Testis (tissue), 2 donors: ENCODE results near the gene WIPF2.

Experiments
- POLR2A ChIP-seq: fragments of 450-650 bp; IDR thresholded peaks from one replicate; pipeline ENCODE4 v1.6.1; 2017; ENCODE audit warnings: antibody characterized with exemption, mild to moderate bottlenecking, moderate library complexity
- TF ChIP-seq, protein P1 (sequence below), 3 experiments: fragments of 450-650 bp in 2 of 3; fragments of 200-600 bp in 1 of 3; sonication (generic) in 1 of 3; IDR thresholded peaks; one replicate each; pipeline ENCODE4 v1.5.1; 2016 to 2019; ENCODE audit warnings: antibody characterized with exemption in 3 of 3, mild to moderate bottlenecking in 2 of 3, moderate library complexity in 1 of 3

DNA sequence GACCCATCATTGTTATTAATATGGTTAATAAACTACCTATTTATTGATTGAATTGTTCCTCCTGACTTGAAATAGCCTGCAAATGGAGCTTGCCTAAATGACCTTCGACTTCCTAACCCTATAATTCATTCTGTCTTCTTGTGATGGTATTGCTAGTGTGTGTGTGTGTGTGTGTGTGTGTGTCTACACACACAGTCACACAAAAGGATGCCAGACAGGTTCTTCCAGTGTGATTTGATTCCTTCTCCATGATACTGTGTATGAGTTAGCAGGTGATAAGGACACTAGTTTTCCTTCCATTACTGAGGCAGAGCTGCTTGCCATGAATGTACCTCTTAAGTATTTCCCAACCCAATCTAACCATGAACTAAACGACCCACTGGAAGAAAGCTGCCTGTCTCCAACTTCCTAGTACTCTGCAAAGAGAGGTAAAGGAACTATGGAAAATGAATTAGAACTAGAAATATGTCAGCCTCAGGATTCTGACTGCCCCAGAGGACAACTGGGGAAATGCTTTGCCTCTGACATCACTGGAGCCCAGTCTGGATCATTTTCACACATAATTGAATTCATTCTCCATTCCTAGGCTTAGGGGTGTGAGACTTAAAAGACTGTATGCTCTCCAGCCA, 65.1 kb downstream of the WIPF2 start:
- TF ChIP-seq, protein P1, sequence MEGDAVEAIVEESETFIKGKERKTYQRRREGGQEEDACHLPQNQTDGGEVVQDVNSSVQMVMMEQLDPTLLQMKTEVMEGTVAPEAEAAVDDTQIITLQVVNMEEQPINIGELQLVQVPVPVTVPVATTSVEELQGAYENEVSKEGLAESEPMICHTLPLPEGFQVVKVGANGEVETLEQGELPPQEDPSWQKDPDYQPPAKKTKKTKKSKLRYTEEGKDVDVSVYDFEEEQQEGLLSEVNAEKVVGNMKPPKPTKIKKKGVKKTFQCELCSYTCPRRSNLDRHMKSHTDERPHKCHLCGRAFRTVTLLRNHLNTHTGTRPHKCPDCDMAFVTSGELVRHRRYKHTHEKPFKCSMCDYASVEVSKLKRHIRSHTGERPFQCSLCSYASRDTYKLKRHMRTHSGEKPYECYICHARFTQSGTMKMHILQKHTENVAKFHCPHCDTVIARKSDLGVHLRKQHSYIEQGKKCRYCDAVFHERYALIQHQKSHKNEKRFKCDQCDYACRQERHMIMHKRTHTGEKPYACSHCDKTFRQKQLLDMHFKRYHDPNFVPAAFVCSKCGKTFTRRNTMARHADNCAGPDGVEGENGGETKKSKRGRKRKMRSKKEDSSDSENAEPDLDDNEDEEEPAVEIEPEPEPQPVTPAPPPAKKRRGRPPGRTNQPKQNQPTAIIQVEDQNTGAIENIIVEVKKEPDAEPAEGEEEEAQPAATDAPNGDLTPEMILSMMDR (IDR thresholded peaks at IDR 0.05) = no peak
- no peak for TF ChIP-seq POLR2A
